K562 (cell line): Measurements from ENCODE around the gene EN1. TPM values are rescaled to one million over a fixed set of nuclear protein-coding genes. Genes with fewer than 3 reads are reported as not detected.
A peak's percentile ranks its signal among the peaks of the same experiment; 100 is the strongest.

Experiments
- ATAC-seq: fragments of 200-7000 bp; cut with Tn5 transposase; 3 replicates; pipeline ENCODE4 v1.9.1; 2020; ENCODE audit warnings: moderate library complexity
- BruUV-seq: library from RNA; stranded (reverse); fragments of 400-500 nt; replicated peaks from 2 replicates; lab custom pipeline; 2021; lab: Mats Ljungman, UMichigan
- CTCF ChIA-PET: fragments of 300-600 bp; formaldehyde crosslinking; extraction: SDS; loops from one replicate; lab custom pipeline; 2021; ENCODE audit warnings: low intra/inter-chr PET ratio; lab: Yijun Ruan, JAX
- POLR2A ChIA-PET: fragments of 300-600, 350-650 bp; sonication (Branson Sonifier 250); formaldehyde crosslinking; extraction: SDS; loops from one replicate; lab custom pipeline; 2021; ENCODE audit warnings: antibody characterized with exemption, inconsistent platforms; lab: Yijun Ruan, JAX
- DNase-seq, 4 experiments: peaks; one replicate each; pipeline versions ENCODE4 v3.0.0 to v3.0.0-alpha.2; 2011 to 2018; ENCODE audit warnings: low spot score in 3 of 4, mixed read lengths in 3 of 4; ENCODE audit errors: extremely low read depth in 1 of 4
- FAIRE-seq: peaks from 2 replicates; lab custom pipeline; 2011; peaks lifted over from hg19 to GRCh38; lab: Jason Lieb, UNC
- H2AFZ ChIP-seq: 2 replicates; pipeline ENCODE4 v1.6.0; 2011; ENCODE audit warnings: low read depth, low read length, control low read depth, inconsistent platforms
- H3K27ac ChIP-seq: fragments of 200-600 bp; 3 replicates; pipeline ENCODE4 v1.8.0; 2011; ENCODE audit warnings: low read depth, mild to moderate bottlenecking, control low read depth, inconsistent platforms, low read length, moderate library complexity, mixed read lengths; ENCODE audit errors: extremely low read depth
- H3K27me3 ChIP-seq, 2 experiments: fragments of 300-600 bp in 1 of 2; 2 replicates in 1 of 2; 3 replicates in 1 of 2; pipeline versions ENCODE4 v1.6.0 to v1.8.0; 2011; ENCODE audit warnings: inconsistent platforms in 2 of 2, low read length in 2 of 2, mild to moderate bottlenecking in 1 of 2, mixed read lengths in 1 of 2, moderate library complexity in 1 of 2; ENCODE audit not compliant: control insufficient read depth in 2 of 2, insufficient read depth in 2 of 2
- H3K36me3 ChIP-seq: fragments of 300-600 bp; 3 replicates; pipeline ENCODE4 v1.8.0; 2011; ENCODE audit warnings: mild to moderate bottlenecking, low read length, inconsistent platforms; ENCODE audit not compliant: control insufficient read depth, insufficient read depth
- H3K4me1 ChIP-seq, 2 experiments: fragments of 200-600 bp in 1 of 2; replicated peaks in 1 of 2; 2 replicates in 1 of 2; 3 replicates in 1 of 2; pipeline versions ENCODE4 v1.5.1 to v1.8.0; 2011; ENCODE audit warnings: inconsistent platforms in 2 of 2, low read length in 2 of 2, mild to moderate bottlenecking in 1 of 2, mixed read lengths in 1 of 2, moderate library complexity in 1 of 2; ENCODE audit not compliant: control insufficient read depth in 2 of 2, insufficient read depth in 2 of 2
- H3K4me2 ChIP-seq: 2 replicates; pipeline ENCODE4 v1.6.1; 2011; ENCODE audit warnings: low read length, control low read depth, inconsistent platforms, mixed read lengths; ENCODE audit not compliant: insufficient read depth
- H3K4me3 ChIP-seq: fragments of 200-600 bp; sonication (generic), shearing (Covaris generic); 2 replicates; pipeline ENCODE4 v1.5.1; 2016; ENCODE audit warnings: control low read depth, inconsistent platforms
- H3K79me2 ChIP-seq: fragments of 200-600 bp; 3 replicates; pipeline ENCODE4 v1.8.0; 2011; ENCODE audit warnings: low read length, inconsistent platforms; ENCODE audit not compliant: control insufficient read depth, insufficient read depth
- H3K9ac ChIP-seq, 2 experiments: 2 replicates each; pipeline versions ENCODE4 v1.6.0 to v1.6.1; 2011; ENCODE audit warnings: low read depth in 2 of 2, low read length in 2 of 2, control low read depth in 1 of 2, inconsistent platforms in 1 of 2, mild to moderate bottlenecking in 1 of 2, mixed read lengths in 1 of 2; ENCODE audit not compliant: insufficient read depth in 1 of 2
- H3K9me1 ChIP-seq: one replicate; pipeline ENCODE4 v1.6.0; 2011; ENCODE audit warnings: inconsistent platforms, mild to moderate bottlenecking, low read length, moderate library complexity; ENCODE audit not compliant: control insufficient read depth, insufficient read depth
- H3K9me3 ChIP-seq: replicated peaks from 2 replicates; pipeline ENCODE4 v1.5.1; 2011; ENCODE audit warnings: low read depth, low read length, inconsistent platforms; ENCODE audit not compliant: control insufficient read depth, insufficient read depth
- H4K20me1 ChIP-seq: replicated peaks from 2 replicates; pipeline ENCODE4 v1.6.1; 2011; ENCODE audit warnings: low read length, inconsistent platforms, mixed read lengths; ENCODE audit not compliant: control insufficient read depth, insufficient read depth
- BHLHE40 ChIP-seq: IDR thresholded peaks from 2 replicates; pipeline ENCODE4 v1.6.1; 2011; ENCODE audit warnings: low read length, improper control_type of control experiment
- FOXK2 ChIP-seq, 2 experiments: fragments of 450-650 bp; IDR thresholded peaks in 1 of 2; conservative IDR thresholded peaks in 1 of 2; 2 replicates each; pipeline ENCODE4 v1.6.1; 2016; ENCODE audit warnings: low read depth in 2 of 2, mild to moderate bottlenecking in 1 of 2
- GABPA ChIP-seq: fragments of 200-800 bp; sonication (Bioruptor generic); conservative IDR thresholded peaks from 2 replicates; pipeline ENCODE4 v1.6.1; 2016; ENCODE audit warnings: low read depth, missing genetic modification characterization, missing compliant biosample characterization
- IFI16 ChIP-seq: fragments of 250-450 bp; sonication (Bioruptor Pico); IDR thresholded peaks from 2 replicates; pipeline ENCODE4 v2.1.2; 2022; ENCODE audit warnings: mild to moderate bottlenecking, inconsistent platforms
- KDM1A ChIP-seq, 2 experiments: fragments of 450-650 bp; IDR thresholded peaks; 2 replicates each; pipeline ENCODE4 v1.6.1; 2016; ENCODE audit warnings: mild to moderate bottlenecking in 2 of 2
- KLF10 ChIP-seq: fragments of 250-450 bp; sonication (Bioruptor Pico); IDR thresholded peaks from 2 replicates; pipeline ENCODE4 v1.6.1; 2021; ENCODE audit warnings: matching md5 sums
- NRF1 ChIP-seq, 2 experiments: fragments of 450-650 bp; IDR thresholded peaks in 1 of 2; conservative IDR thresholded peaks in 1 of 2; 2 replicates each; pipeline ENCODE4 v1.6.1; 2014; ENCODE audit warnings: mild to moderate bottlenecking in 2 of 2
- POLR2H ChIP-seq: IDR thresholded peaks from 2 replicates; pipeline ENCODE4 v1.6.1; 2016; ENCODE audit warnings: missing genetic modification characterization, low read depth, mild to moderate bottlenecking, control low read depth, missing compliant biosample characterization, moderate library complexity
- RBM25 ChIP-seq: fragments of 200-400 bp; formaldehyde crosslinking; IDR thresholded peaks from 2 replicates; pipeline ENCODE4 v1.6.1; 2018; ENCODE audit warnings: low read length, low read depth, moderate library complexity; ENCODE audit not compliant: severe bottlenecking
- TCF7 ChIP-seq: sonication (generic); IDR thresholded peaks from 2 replicates; pipeline ENCODE4 v1.6.1; 2016; ENCODE audit warnings: antibody characterized with exemption, borderline replicate concordance
- ZKSCAN1 ChIP-seq: fragments of 150-350 bp; IDR thresholded peaks from 2 replicates; pipeline ENCODE4 v1.6.1; 2016; ENCODE audit warnings: low read depth, low read length
- WGBS: fragments of 100-300 bp; shearing (Covaris generic); methylation state at CpG from one replicate; pipeline ENCODE4 v1.1.6; 2016; ENCODE audit warnings: low coverage, mixed read lengths; ENCODE audit not compliant: insufficient coverage; ENCODE audit errors: missing lambda C conversion rate; 5-methylcytosine and 5-hydroxymethylcytosine counted together
- in situ Hi-C: fragments of 300-500 bp; cut with MboI; formaldehyde crosslinking; loops from 4 replicates; pipeline ENCODE4 v1.15.0; 2018; ENCODE audit warnings: inconsistent platforms, mixed read lengths
- intact Hi-C: fragments of 100-400 bp; cut with micrococcal nuclease; formaldehyde crosslinking; loops from 2 replicates; pipeline ENCODE4 v1.14.2; 2022
- polyA plus RNA-seq, 8 experiments: library from polyadenylated mRNA; depleted of rRNA in 4 of 8; stranded (reverse) in 5 of 8; unstranded in 3 of 8; fragments of >200 nt; fragmentation: Nextera tagmentation in 2 of 8; fragmentation: Illumina TruSeq in 1 of 8; extraction: Ambion mirVana in 2 of 8; extraction: Trizol in 1 of 8; gene quantifications; 2 replicates each; pipeline versions ENCODE4 v1.2.1 to v1.2.3, GENCODE V29; 2011 to 2014; ENCODE audit warnings: inconsistent platforms in 1 of 8, missing spikeins in 1 of 8
- total RNA-seq, 7 experiments: library from RNA; depleted of rRNA in 6 of 7; stranded (reverse); fragments of >200 nt in 6 of 7; fragmentation: Illumina TruSeq in 2 of 7; extraction: Trizol in 2 of 7; gene quantifications; 2 replicates each; pipeline versions ENCODE4 v1.2.1 to v1.2.3, GENCODE V29; 2011 to 2021; ENCODE audit warnings: low replicate concordance in 1 of 7
- TF ChIP-seq, protein P1 (sequence below): sonication (generic); formaldehyde crosslinking; IDR thresholded peaks from 2 replicates; pipeline ENCODE4 v1.9.0; 2022; ENCODE audit warnings: mild to moderate bottlenecking, missing genetic modification reagents
- TF ChIP-seq, protein P2 (sequence below): fragments of 450-650 bp; IDR thresholded peaks from 2 replicates; pipeline ENCODE4 v1.6.1; 2017; ENCODE audit warnings: mild to moderate bottlenecking, moderate library complexity
- TF ChIP-seq, protein P3 (sequence below): fragments of 200-800 bp; sonication (Bioruptor generic); IDR thresholded peaks from 2 replicates; pipeline ENCODE4 v1.6.1; 2017; ENCODE audit warnings: missing genetic modification characterization, missing compliant biosample characterization
- TF ChIP-seq, protein P4 (sequence below): fragments of 250-450 bp; sonication (Bioruptor Pico); IDR thresholded peaks from 2 replicates; pipeline ENCODE4 v1.6.1; 2021; ENCODE audit warnings: mild to moderate bottlenecking
- TF ChIP-seq, protein P5 (sequence below): sonication (generic); formaldehyde crosslinking; IDR thresholded peaks from 2 replicates; pipeline ENCODE4 v1.9.0; 2022; ENCODE audit warnings: mild to moderate bottlenecking, missing genetic modification reagents
- TF ChIP-seq, protein P6 (sequence below): fragments of 450-650 bp; formaldehyde crosslinking; IDR thresholded peaks from 2 replicates; pipeline ENCODE4 v1.4.0; 2022; ENCODE audit warnings: missing genetic modification characterization

Gene EN1
- total and polyA plus RNA-seq, 9 of the 15 experiments (the other 6 are each of a cell fraction or from before 2014, with no cell fraction given) = 0.06 to 2.0 (median 0.51) TPM

DNA sequence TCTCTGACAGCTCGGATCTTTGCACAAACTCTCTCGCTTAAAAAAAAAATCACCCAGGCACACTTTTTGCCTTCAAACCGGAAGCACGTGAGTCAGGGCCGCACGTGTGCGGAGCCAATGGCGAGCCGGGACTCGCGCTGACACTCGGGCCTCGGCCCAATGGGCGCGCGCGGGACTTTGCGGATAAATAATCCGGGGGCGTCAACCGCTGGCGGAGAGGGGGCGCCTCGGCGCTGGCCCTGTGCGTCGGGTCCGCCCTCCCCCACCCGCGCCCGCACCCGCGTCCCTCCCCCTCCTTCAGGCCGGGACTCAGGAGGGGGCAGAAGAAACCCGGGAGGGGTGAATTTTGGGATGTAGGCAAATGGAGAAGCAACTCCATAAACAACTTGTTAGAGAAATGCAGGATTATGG lies 319 bp upstream of the EN1 start:
- Histone ChIP-seq H3K9ac (no peak overlapping the region), H3K4me3 (peak overlapping the region; percentile 38; the same call in 1 of the 2 replicates), H3K79me2 (no peaks in the 10 kb centered on the region), H4K20me1 (no peaks in the 10 kb centered on the region), H3K36me3 (no peaks in the 10 kb centered on the region), H3K4me1 (peaks cover 6 to 33% of the 10 kb centered on the region in 2 experiments; a peak in 4 of 5 replicates), H3K9me1 (no peaks in the 10 kb centered on the region), H3K4me2 (peak overlapping the region; percentile 46; the same call in 1 of the 2 replicates), H3K9me3 (no peaks in the 10 kb centered on the region), H3K27ac (no peak overlapping the region), H3K27me3 (peaks cover 17 to 28% of the 10 kb centered on the region in 2 experiments; a peak in 4 of 5 replicates), H2AFZ (peak overlapping the region; percentile 51; the same call in 1 of the 2 replicates)
- ChIA-PET CTCF (interaction anchor here (0.7 kb wide), 1 partner anchor 419 kb away, joined by 3 read pairs; no protein-coding TSS in a partner anchor), POLR2A (interaction anchor here (0.6 to 0.7 kb wide), 2 partner anchors 62 to 92 kb away, joined by 3 read pairs; no protein-coding TSS in a partner anchor)
- 2% methylated on average over 9 of the region's 35 CpGs for WGBS
- intact Hi-C loops (loop anchor here (10.0 kb wide), 1 partner anchor 83 kb away; no protein-coding TSS in a partner anchor), in situ Hi-C loops (loop anchor here (10.0 kb wide), 1 partner anchor 203 kb away; no protein-coding TSS in a partner anchor)
- BruUV-seq = no TSS peak
- ATAC-seq = peak; percentile 88
- peak; percentile 78 to 91 (median 88) for DNase-seq
- FAIRE-seq = no peak
- TF ChIP-seq GABPA = peak; percentile 75
- no peak for TF ChIP-seq FOXK2 (conservative IDR thresholded peaks at IDR 0.05 in 1 of 2, IDR thresholded peaks at IDR 0.05 in 1 of 2; ENCODE audit: low read depth in 2 of 2)
- peak; percentile 92 for TF ChIP-seq BHLHE40
- TF ChIP-seq KLF10 (CRISPR knock-in tag) = no peak
- no peak for TF ChIP-seq KDM1A (IDR thresholded peaks at IDR 0.05)
- TF ChIP-seq RBM25 = peak; percentile 67
- TF ChIP-seq, protein P1, sequence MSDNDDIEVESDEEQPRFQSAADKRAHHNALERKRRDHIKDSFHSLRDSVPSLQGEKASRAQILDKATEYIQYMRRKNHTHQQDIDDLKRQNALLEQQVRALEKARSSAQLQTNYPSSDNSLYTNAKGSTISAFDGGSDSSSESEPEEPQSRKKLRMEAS (CRISPR knock-in tag) = peak; percentile 63
- TF ChIP-seq TCF7 = no peak
- TF ChIP-seq, protein P2, sequence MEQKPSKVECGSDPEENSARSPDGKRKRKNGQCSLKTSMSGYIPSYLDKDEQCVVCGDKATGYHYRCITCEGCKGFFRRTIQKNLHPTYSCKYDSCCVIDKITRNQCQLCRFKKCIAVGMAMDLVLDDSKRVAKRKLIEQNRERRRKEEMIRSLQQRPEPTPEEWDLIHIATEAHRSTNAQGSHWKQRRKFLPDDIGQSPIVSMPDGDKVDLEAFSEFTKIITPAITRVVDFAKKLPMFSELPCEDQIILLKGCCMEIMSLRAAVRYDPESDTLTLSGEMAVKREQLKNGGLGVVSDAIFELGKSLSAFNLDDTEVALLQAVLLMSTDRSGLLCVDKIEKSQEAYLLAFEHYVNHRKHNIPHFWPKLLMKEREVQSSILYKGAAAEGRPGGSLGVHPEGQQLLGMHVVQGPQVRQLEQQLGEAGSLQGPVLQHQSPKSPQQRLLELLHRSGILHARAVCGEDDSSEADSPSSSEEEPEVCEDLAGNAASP = no peak
- no peak for TF ChIP-seq IFI16 (CRISPR knock-in tag)
- TF ChIP-seq, protein P3, sequence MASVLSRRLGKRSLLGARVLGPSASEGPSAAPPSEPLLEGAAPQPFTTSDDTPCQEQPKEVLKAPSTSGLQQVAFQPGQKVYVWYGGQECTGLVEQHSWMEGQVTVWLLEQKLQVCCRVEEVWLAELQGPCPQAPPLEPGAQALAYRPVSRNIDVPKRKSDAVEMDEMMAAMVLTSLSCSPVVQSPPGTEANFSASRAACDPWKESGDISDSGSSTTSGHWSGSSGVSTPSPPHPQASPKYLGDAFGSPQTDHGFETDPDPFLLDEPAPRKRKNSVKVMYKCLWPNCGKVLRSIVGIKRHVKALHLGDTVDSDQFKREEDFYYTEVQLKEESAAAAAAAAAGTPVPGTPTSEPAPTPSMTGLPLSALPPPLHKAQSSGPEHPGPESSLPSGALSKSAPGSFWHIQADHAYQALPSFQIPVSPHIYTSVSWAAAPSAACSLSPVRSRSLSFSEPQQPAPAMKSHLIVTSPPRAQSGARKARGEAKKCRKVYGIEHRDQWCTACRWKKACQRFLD = no peak
- no peak for TF ChIP-seq ZKSCAN1
- TF ChIP-seq NRF1 (conservative IDR thresholded peaks at IDR 0.05 in 1 of 2, IDR thresholded peaks at IDR 0.05 in 1 of 2) = no peak
- TF ChIP-seq, protein P4, sequence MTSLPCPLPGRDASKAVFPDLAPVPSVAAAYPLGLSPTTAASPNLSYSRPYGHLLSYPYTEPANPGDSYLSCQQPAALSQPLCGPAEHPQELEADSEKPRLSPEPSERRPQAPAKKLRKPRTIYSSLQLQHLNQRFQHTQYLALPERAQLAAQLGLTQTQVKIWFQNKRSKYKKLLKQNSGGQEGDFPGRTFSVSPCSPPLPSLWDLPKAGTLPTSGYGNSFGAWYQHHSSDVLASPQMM (CRISPR knock-in tag) = no peak
- TF ChIP-seq POLR2H (tag) = no peak
- TF ChIP-seq, protein P5, sequence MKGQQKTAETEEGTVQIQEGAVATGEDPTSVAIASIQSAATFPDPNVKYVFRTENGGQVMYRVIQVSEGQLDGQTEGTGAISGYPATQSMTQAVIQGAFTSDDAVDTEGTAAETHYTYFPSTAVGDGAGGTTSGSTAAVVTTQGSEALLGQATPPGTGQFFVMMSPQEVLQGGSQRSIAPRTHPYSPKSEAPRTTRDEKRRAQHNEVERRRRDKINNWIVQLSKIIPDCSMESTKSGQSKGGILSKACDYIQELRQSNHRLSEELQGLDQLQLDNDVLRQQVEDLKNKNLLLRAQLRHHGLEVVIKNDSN (CRISPR knock-in tag) = peak; percentile 67
- TF ChIP-seq, protein P6, sequence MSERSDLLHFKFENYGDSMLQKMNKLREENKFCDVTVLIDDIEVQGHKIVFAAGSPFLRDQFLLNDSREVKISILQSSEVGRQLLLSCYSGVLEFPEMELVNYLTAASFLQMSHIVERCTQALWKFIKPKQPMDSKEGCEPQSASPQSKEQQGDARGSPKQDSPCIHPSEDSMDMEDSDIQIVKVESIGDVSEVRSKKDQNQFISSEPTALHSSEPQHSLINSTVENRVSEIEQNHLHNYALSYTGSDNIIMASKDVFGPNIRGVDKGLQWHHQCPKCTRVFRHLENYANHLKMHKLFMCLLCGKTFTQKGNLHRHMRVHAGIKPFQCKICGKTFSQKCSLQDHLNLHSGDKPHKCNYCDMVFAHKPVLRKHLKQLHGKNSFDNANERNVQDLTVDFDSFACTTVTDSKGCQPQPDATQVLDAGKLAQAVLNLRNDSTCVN (CRISPR knock-in tag) = no peak
